SU-DHL-6 (cell line): ENCODE results near the gene AXIN1.
"Not testable (repeated sequence)": the region's sequence is repeated elsewhere in the genome, so short reads cannot be mapped to it uniquely, and the experiment has no call there.

Source experiments
- CTCF ChIP-seq: fragments of 200-600 bp; sonication (generic); IDR thresholded peaks from one replicate; pipeline ENCODE4 v1.5.1; 2017; ENCODE audit warnings: antibody characterized with exemption, mild to moderate bottlenecking, low read length, moderate library complexity; ENCODE audit not compliant: insufficient read depth, poor library complexity, severe bottlenecking
- EZH2phosphoT487 ChIP-seq: fragments of 200-600 bp; sonication (generic), shearing (Covaris generic); conservative IDR thresholded peaks from 2 replicates; pipeline ENCODE4 v1.6.1; 2018; ENCODE audit warnings: mild to moderate bottlenecking, antibody characterized with exemption, low read length, moderate library complexity, mixed read lengths

GRCh38 chr16:378113-378820 is 25.7 kb upstream of the AXIN1 start:
- not testable (repeated sequence) for TF ChIP-seq CTCF, EZH2phosphoT487
